Body of pancreas (tissue), 4 donors: ENCODE data around the gene C1QL2.

Source experiments
- POLR2A ChIP-seq, 3 donors: fragments of 450-650 bp; IDR thresholded peaks; one replicate each; pipeline ENCODE4 v1.6.1; 2016; ENCODE audit warnings: antibody characterized with exemption in 3 of 3, mild to moderate bottlenecking in 2 of 3
- TF ChIP-seq, protein P1 (sequence below), 7 experiments: fragments of 450-650 bp in 4 of 7; fragments of 200-600 bp in 3 of 7; sonication (generic) in 3 of 7; IDR thresholded peaks; one replicate each; pipeline ENCODE4 v1.5.1; 2016 to 2019; ENCODE audit warnings: antibody characterized with exemption in 7 of 7

DNA sequence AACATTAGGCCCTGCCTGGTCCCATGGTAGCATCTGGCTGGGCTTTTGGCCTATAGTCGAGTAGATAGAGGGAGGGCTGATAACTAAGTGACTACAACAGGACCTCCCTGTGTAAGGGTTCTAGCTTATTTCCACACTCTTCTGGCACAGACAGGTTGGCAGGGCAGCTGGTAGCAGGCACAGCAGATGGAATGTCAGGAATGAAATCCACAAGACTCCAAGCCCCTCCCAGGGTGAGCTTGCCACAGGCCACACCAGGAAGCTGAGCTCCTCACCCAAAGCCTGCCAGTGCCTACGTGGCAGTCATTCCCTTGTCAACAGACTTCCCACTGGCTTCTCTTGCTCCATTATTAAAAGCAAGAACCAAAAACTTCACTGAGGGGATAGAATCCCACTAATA is 20.7 kb upstream of the C1QL2 start:
- TF ChIP-seq, protein P1, sequence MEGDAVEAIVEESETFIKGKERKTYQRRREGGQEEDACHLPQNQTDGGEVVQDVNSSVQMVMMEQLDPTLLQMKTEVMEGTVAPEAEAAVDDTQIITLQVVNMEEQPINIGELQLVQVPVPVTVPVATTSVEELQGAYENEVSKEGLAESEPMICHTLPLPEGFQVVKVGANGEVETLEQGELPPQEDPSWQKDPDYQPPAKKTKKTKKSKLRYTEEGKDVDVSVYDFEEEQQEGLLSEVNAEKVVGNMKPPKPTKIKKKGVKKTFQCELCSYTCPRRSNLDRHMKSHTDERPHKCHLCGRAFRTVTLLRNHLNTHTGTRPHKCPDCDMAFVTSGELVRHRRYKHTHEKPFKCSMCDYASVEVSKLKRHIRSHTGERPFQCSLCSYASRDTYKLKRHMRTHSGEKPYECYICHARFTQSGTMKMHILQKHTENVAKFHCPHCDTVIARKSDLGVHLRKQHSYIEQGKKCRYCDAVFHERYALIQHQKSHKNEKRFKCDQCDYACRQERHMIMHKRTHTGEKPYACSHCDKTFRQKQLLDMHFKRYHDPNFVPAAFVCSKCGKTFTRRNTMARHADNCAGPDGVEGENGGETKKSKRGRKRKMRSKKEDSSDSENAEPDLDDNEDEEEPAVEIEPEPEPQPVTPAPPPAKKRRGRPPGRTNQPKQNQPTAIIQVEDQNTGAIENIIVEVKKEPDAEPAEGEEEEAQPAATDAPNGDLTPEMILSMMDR (IDR thresholded peaks at IDR 0.05): no peak
- no peak for TF ChIP-seq POLR2A (IDR thresholded peaks at IDR 0.05)
